Suppressor macrophage treated with lipopolysaccharide for 1 hour (primary cell): ENCODE measurements around the gene FAM131C.

Source experiments
- DNase-seq, 3 donors: peaks; one replicate each; pipeline ENCODE4 v3.0.0-alpha.2; 2020 to 2022

Gene FAM131C

DNA sequence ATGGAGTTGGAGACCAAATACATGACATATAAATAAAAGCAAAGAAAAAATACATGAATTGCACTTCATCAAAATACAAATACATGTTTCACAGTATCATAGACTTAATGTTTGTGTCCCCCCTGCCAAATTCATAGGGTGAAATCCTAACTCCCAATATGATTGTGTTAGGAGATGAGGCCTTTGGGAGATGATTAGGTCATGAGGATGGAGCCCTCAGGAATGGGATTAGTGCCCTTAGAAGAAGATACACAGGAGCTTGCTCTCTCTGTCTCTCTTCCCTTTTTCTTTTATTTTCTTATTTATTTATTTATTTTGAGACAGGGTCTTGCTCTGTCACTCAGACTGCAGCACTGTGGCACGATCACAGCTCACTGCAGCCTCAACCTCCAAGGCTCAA, 26.0 kb upstream of the FAM131C start:
- DNase-seq, result no peak

- DNase-seq, result no peak
Observed at GRCh38 chr1:16095447-16095846, 22.0 kb upstream of the FAM131C start.

DNA sequence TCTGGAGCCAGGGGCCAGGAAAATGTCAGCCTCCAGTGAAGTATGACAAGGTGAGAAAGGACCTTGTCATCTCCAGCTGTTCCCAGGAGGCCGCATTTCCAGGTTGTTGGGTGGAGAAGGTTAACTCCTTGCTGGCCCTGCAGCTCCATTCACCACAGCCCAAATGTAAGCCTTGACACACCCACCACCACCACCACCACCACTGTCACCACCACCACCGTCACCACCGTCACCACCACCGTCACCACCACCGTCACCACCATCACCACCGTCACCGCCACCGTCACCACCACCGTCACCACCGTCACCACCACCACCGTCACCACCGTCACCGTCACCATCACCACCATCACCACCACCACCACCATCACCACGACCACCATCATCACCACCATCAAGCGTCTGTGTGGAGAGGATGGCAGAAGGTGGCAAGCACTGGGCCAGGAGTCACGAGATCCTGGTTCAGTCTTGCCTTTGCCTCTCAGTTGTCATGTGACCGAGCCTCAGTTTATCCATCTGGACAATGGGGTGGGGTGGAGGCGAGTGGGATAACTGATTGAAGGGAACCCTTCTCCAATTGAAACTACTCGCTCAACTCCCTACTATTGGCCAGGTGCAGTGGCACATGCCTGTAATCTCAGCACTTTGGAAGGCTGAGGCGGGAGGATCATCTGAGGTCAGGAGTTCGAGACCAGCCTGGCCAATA, 21.2 kb upstream of the FAM131C start:
- no peak for DNase-seq

- DNase-seq, result no peak
Observed at GRCh38 chr1:16093611-16094010, 20.2 kb upstream of the FAM131C start.

DNA sequence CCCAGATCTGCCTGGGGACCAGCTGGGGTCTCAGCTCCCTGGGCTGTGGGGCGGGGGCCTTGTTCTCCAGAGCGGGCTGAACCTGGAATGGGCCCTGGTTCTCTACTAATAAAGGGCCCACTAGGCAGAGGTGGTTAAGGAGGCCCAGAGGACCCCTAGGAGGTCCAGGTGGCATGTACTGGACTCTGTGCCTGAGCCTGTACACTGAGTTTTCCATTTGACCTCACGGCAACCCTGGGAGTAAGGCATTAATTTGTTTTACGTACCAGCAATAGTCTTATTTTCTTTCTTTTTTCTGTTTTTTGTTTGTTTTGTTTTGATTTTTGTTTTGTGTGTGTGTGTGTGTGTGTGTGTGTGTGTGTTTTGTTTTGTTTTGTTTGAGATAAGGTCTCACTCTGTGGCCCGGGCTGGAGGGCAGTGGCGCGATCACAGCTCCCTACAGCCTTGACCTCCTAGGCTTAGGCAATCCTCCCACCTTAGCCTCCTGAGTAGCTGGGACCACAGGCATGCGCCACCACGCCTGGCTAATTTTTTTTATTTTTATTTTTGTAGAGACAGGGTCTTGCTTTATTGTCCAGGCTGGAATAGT, 19.6 kb upstream of the FAM131C start:
- no peak for DNase-seq

GRCh38 chr1:16092097-16092922, 18.9 kb upstream of the FAM131C start:
- no peak for DNase-seq

DNA sequence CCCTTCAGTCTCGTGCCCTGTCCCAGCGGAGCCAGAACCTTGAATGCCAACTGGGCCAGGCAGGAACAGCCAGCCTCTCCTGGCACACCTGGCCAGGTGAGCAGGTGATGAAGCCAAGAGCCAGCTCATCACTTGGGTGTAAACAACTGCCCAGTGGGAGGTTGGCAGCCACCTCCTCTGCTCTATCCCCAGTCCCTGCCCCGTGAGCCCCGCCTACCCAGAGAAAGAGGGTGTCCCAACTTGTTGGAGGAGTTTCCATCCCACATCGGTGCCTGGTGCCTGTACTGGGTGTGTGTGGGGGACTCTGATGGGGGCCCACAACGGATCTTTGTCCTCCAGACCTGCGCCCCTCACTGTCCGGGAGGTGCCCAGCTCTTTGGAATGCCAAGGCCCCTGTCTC, 17.8 kb upstream of the FAM131C start:
- DNase-seq, result no peak

- DNase-seq, result no peak
Observed at GRCh38 chr1:16090076-16090826, 16.8 kb upstream of the FAM131C start.

DNA sequence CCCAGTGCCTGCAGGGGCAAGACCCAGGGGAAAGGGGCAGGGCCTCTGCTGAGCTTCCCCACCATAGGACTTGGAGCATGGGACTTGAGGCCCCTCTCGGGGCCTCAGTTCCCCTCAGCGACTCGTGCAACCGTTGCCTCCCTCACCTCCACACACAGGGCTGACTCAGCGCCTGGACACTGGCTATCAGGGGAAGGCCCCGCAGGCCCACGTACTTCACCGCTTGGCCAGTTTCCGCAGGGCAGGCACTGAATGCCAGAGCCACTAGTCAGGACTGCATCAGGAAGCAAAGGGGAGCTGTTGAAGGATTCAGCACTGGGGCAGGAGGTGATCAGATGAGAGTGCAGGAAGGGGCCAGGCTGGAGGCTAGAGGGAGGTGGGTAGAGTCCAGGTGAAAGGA, 15.5 kb upstream of the FAM131C start:
- DNase-seq, result no peak

DNA sequence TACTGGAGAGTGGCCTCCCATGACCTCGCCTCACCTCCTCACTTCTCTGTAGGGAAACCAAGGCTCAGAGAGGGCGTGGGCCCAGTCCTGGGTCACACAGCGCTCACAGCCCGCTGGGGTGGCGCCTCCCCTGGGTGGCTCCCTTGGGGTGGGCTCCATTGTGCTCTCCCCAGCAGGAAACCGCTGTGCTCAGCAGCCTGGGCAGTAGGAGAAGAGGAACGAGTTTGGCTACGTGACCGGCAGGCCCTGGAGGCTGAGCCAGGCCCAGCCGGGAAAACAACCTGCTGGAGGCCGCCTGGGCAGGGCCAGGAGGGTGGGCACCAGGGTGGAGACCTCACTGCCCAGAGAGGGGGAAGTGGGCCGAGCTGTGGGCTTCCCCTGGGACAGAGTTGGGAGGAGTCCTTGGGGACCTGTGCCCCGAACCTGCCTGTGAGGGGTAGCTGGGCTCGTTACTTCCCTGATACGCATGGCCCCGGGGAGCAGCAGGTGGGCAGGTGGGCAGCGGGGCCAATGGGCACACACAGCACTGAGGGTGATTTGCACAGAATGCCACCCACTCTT, 15.0 kb upstream of the FAM131C start:
- no peak for DNase-seq

DNA sequence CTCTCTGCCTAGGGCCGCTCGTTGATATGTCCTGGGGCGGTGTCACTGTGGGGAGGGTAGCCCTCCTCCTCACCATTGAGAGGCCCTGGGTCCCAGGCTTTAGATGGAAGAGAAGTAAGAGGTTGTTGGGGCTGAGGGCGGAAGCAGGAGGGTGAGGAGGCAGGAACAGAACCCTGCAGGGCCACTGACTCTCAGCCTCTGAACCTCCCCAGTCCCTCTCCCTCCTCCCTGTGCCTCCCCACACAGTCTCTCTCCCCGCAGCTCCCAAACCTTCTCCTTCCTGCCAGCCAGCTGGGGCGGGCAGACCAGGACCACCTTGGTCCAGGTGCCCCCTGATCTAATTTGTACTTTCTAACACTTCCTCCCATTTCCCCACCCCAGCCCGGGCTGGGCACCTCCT, 14.3 kb upstream of the FAM131C start:
- DNase-seq, result no peak

DNA sequence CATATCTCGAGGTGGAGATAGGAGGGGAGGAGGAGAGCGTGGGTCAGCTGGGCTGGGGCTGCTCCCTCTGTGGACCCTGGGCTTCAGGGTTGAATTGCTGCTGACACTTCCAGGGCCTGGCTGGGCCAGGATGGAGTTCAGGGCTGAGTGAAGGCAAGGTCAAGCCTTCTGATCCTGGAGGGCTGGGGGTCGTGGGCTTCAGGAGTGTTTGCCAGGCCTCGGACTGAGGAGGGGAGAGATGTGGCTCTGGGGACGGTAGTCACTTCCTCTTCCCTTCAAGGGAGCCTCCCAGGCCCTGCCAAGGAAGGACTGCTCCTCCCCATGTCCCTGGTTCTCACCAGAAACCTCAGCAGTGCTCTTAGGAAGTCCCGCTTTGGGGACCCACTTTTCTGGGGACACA, 12.1 kb upstream of the FAM131C start:
- DNase-seq, result peak in 2 of 3 donors; percentile 29 to 48

- no peak for DNase-seq
Observed at GRCh38 chr1:16083486-16083885, 10.0 kb upstream of the FAM131C start.

DNA sequence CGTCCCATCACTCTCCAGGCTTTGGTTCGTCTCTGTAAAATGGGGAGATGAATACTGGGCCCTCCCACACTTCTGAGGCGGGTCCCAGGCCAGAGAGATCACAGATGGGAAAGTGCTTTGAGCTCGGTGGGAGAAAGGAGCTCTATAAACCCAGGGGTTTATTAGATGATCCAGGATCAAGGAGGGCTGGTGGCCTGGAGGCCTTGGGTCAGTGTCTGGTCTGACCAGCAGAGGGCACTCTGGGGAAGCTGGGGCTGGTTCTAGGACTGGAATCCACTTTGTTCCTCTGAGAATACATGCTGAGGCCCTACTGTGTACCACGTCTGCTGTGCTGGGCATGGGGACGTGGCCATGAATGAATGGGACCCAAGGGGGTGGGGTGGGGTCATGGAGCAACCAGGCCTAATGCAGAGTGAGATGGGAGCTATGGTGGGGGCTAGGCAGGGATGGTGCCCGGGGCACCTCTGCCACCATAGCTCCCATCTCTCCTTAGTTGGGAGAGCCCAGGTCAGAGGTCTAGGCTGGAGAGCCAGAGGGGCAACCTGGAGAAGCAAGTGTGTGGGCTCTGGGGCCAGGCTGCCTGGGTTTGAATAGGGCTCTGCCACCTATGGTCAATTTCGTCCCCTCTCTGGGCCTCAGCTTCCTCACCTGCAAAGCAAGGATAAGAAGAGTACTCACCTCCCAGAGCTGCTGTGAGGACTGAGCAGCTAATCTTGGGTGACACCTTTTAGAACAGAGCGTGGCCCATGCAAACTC, 9.0 kb upstream of the FAM131C start:
- DNase-seq, result peak; percentile 69 to 84 (median 83)

DNA sequence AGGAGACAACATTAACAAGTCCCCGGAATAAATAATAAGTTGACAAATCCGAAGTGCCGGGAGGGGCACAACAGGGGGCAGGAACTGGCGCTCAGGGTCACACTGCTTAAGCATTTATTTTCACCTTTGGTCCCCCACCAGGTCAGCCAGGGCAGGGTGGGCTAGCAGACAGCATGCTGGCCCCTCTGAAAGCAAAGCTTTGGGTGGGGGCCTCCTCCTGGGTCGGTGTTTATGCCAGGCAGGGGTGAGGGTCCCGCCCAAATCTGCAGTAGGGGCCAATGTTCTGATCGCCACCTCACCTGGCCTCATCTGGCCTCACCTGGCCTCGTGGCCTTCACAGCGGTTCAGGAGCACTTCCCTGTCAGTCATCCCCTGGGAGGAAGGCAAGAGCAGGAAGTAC, 8.2 kb upstream of the FAM131C start:
- no peak for DNase-seq

DNA sequence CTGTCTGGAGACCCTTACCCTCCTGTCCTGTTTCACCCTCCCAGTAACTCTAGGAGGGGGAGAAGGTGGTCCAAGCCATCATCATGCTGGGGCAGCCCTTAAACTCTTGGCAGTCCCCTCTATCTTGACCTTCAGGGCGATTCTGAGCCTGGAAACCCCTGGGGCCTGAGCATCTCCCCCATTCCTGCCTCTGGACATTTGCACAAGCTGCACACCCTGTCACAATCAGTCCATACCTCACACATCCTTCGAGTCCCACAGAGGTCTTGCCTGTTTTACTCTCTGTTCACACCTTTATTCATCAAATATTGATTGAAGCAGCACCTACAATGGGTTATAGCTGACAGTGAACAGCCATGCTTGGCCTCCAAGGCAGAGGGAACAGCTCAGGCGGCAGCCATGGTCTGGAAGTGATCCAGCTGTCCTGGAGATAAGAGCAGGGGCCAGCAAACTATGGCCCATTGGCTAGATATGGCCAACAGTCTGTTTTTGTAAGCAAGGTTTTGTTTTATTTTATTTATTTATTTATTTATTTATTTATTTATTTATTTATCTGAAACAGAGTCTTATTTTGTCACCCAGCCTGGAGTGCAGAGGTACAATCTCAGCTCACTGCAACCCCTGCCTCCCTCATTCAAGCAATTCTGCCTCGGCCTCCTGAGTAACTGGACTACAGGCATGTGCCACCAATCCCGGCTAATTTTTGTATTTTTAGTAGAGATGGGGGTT, 7.1 kb upstream of the FAM131C start:
- DNase-seq, result no peak

- peak; percentile 72 to 81 (median 78) for DNase-seq
Observed at GRCh38 chr1:16078925-16079656, 5.6 kb upstream of the FAM131C start.

DNA sequence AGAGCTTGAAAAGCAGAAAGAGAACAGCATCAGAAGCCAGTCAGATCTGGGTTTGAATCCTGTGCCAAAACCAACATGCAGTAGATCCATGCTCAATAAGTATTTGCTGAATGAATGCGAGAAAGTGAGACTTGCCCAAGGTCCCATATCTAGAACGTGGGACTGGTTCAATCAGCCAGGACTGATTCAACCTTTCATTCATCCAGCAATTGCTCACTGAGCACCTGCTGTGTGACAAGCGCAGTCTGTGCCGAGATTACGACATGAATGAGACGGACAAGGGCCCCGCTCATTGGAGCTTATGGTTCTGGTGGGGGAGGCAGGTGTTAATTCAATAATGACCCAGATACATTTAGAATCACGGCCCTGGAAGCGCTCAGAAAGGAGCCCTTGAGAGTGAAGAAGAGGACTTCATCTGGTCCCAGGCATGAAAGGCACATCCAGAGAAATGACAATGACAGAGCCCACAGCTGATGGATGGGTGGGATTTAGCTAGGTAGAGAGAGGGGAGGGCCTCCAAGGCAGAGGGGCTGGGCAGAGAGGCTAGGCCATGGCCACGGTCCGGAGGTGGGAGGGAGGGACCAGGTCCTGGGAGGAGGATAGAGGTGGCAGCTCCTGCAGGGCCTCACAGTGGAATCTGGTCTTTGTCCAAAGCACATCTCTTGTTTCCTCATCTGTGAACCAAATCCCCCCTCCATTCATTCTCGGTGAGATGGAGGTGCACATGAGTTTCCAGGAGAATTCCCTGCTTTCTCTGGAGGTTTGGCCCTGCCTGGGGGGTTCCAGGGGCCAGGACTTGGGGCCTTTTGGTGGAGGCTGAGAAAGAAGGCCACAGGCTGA, 4.2 kb upstream of the FAM131C start:
- no peak for DNase-seq

GRCh38 chr1:16076865-16077238, 3.4 kb upstream of the FAM131C start:
- no peak for DNase-seq
